Tongue (tissue), 2 donors: Measurements from ENCODE around the gene PAX3. TPM values are rescaled to one million over a fixed set of nuclear protein-coding genes. Genes with fewer than 3 reads are reported as not detected.
"Not testable (repeated sequence)": the region's sequence is repeated elsewhere in the genome, so short reads cannot be mapped to it uniquely, and the experiment has no call there.

ENCODE experiments used
- DNase-seq: peaks from one replicate; pipeline ENCODE4 v3.0.0-alpha.2; 2015
- total RNA-seq: library from RNA; depleted of rRNA; stranded (reverse); fragments of >200 nt; gene quantifications from one replicate; pipeline ENCODE4 v1.2.3, GENCODE V29; 2014

Gene PAX3
- total RNA-seq, 1 donor from 2014 or later: 4.8 TPM

GRCh38 chr2:222213049-222213448 is 85.7 kb downstream of the PAX3 start:
- DNase-seq: peak; percentile 69

- DNase-seq: no peak
Measured at GRCh38 chr2:222212571-222212970, 86.2 kb downstream of the PAX3 start.

GRCh38 chr2:222208010-222208690 is 90.6 kb downstream of the PAX3 start:
- no peak for DNase-seq

- no peak for DNase-seq
Measured at GRCh38 chr2:222205136-222205535, 93.7 kb downstream of the PAX3 start.

- DNase-seq: no peak
Measured at GRCh38 chr2:222203041-222203440, 95.8 kb downstream of the PAX3 start.

GRCh38 chr2:222196159-222196558 is 102.6 kb downstream of the PAX3 start:
- no peak for DNase-seq

- DNase-seq: no peak
Measured at GRCh38 chr2:222194669-222195068, 104.1 kb downstream of the PAX3 start.

- no peak for DNase-seq
Measured at GRCh38 chr2:222193328-222193983, 105.3 kb downstream of the PAX3 start.

GRCh38 chr2:222180619-222181018 is 118.2 kb downstream of the PAX3 start:
- no peak for DNase-seq

- DNase-seq: no peak
Measured at GRCh38 chr2:222179592-222179991, 119.2 kb downstream of the PAX3 start.

GRCh38 chr2:222178450-222178849 is 120.3 kb downstream of the PAX3 start:
- no peak for DNase-seq

GRCh38 chr2:222176890-222177289 is 121.9 kb downstream of the PAX3 start:
- DNase-seq: no peak

GRCh38 chr2:222174450-222174849 is 124.3 kb downstream of the PAX3 start:
- DNase-seq: no peak

GRCh38 chr2:222169346-222169745 is 129.5 kb downstream of the PAX3 start:
- DNase-seq: no peak

GRCh38 chr2:222167762-222168161 is 131.0 kb downstream of the PAX3 start:
- no peak for DNase-seq

GRCh38 chr2:222160944-222161343 is 137.9 kb downstream of the PAX3 start:
- no peak for DNase-seq

GRCh38 chr2:222160125-222160524 is 138.7 kb downstream of the PAX3 start:
- no peak for DNase-seq

- DNase-seq: no peak
Measured at GRCh38 chr2:222159221-222159620, 139.6 kb downstream of the PAX3 start.

- not testable (repeated sequence) for DNase-seq
Measured at GRCh38 chr2:222155003-222155664, 143.7 kb downstream of the PAX3 start.
